GM12801 (cell line): ENCODE data around the gene B3GALT6.

Experiments used
- CTCF ChIP-seq: IDR thresholded peaks from one replicate; pipeline ENCODE4 v1.5.1; 2011; ENCODE audit warnings: control low read depth; ENCODE audit not compliant: insufficient read length; ENCODE audit errors: extremely low read depth

B3GALT6 gene

GRCh38 chr1:1191734-1192133 is 40.3 kb upstream of the B3GALT6 start:
- TF ChIP-seq CTCF, result no peak

GRCh38 chr1:1194723-1195122 is 37.3 kb upstream of the B3GALT6 start:
- TF ChIP-seq CTCF, result no peak

GRCh38 chr1:1196431-1197187 is 35.4 kb upstream of the B3GALT6 start:
- TF ChIP-seq CTCF, result no peak

- no peak for TF ChIP-seq CTCF
These were observed 34.9 kb upstream of the B3GALT6 start for GRCh38 chr1:1197188-1197500.

GRCh38 chr1:1197551-1198422 is 34.2 kb upstream of the B3GALT6 start:
- TF ChIP-seq CTCF, result no peak

- TF ChIP-seq CTCF, result no peak
These were observed 33.5 kb upstream of the B3GALT6 start for GRCh38 chr1:1198423-1199140.
